GM19395 (cell line): ENCODE data around the gene CCDC121.

Source experiments
- ATAC-seq: cut with Tn5 transposase; IDR thresholded peaks from one replicate; pipeline ENCODE4 v1.9.1; 2021; ENCODE audit warnings: mild to moderate bottlenecking, moderate library complexity; ENCODE audit not compliant: unreplicated experiment

Gene CCDC121

GRCh38 chr2:27628767-27629709, at the start of gene CCDC121, which contains the start of gene GPN1:
CCDC121 (minus strand) TSS chr2:27629012; CDS start chr2:27627799, 1,213 bp downstream.
GPN1 (plus strand) TSS chr2:27629050; CDS start chr2:27629059, 9 bp downstream.
- peak; percentile 98 for ATAC-seq

- ATAC-seq: no peak
These were observed 44.1 kb upstream of the CCDC121 start for GRCh38 chr2:27672723-27673486.

GRCh38 chr2:27671235-27671634, 42.4 kb upstream of the CCDC121 start:
- no peak for ATAC-seq

GRCh38 chr2:27667446-27667845, 38.6 kb upstream of the CCDC121 start:
- no peak for ATAC-seq

GRCh38 chr2:27664622-27665363, 36.0 kb upstream of the CCDC121 start:
- no peak for ATAC-seq

- peak; percentile 33 for ATAC-seq
These were observed 35.4 kb upstream of the CCDC121 start for GRCh38 chr2:27664154-27664574.

GRCh38 chr2:27663285-27664153, 34.7 kb upstream of the CCDC121 start, which contains the start of the genes SLC4A1AP and SUPT7L:
SLC4A1AP (plus strand) TSS chr2:27663889; CDS start chr2:27663915, 26 bp downstream.
SUPT7L (minus strand) TSS chr2:27663614; CDS start chr2:27662192, 1,422 bp downstream.
- ATAC-seq: peak; percentile 75

- ATAC-seq: no peak
These were observed 32.6 kb upstream of the CCDC121 start for GRCh38 chr2:27661371-27661770.

GRCh38 chr2:27655155-27655951, 26.5 kb upstream of the CCDC121 start:
- ATAC-seq: no peak

GRCh38 chr2:27653397-27653796, 24.6 kb upstream of the CCDC121 start:
- ATAC-seq: no peak

- ATAC-seq: no peak
These were observed 24.0 kb upstream of the CCDC121 start for GRCh38 chr2:27652790-27653189.

GRCh38 chr2:27652341-27652740, 23.5 kb upstream of the CCDC121 start:
- ATAC-seq: no peak

GRCh38 chr2:27651056-27651455, 22.2 kb upstream of the CCDC121 start:
- ATAC-seq: no peak

GRCh38 chr2:27647737-27648136, 18.9 kb upstream of the CCDC121 start:
- no peak for ATAC-seq

GRCh38 chr2:27647289-27647688, 18.5 kb upstream of the CCDC121 start:
- no peak for ATAC-seq

- ATAC-seq: no peak
These were observed 16.4 kb upstream of the CCDC121 start for GRCh38 chr2:27645197-27645596.

GRCh38 chr2:27640722-27641245, 12.0 kb upstream of the CCDC121 start:
- no peak for ATAC-seq

GRCh38 chr2:27638709-27639108, 9.9 kb upstream of the CCDC121 start:
- ATAC-seq: no peak
